Bronchial epithelial cell (primary cell): ENCODE measurements around the gene PCCA. TPM values are rescaled to one million over a fixed set of nuclear protein-coding genes. Genes with fewer than 3 reads are reported as not detected.

Source experiments
- DNase-seq: peaks from one replicate; pipeline ENCODE4 v3.0.0-alpha.2; 2010; ENCODE audit warnings: low read depth
- FAIRE-seq: peaks from 2 replicates; lab custom pipeline; 2011; peaks lifted over from hg19 to GRCh38; lab: Jason Lieb, UNC
- H3K27me3 ChIP-seq: 2 replicates; pipeline ENCODE4 v1.5.1; 2011; ENCODE audit warnings: low read length; ENCODE audit not compliant: control insufficient read depth, insufficient read depth
- H3K36me3 ChIP-seq: 2 replicates; pipeline ENCODE4 v1.5.1; 2011; ENCODE audit warnings: low read length; ENCODE audit not compliant: control insufficient read depth, insufficient read depth
- H3K4me3 ChIP-seq: 2 replicates; pipeline ENCODE4 v1.5.1; 2011; ENCODE audit warnings: mild to moderate bottlenecking, low read depth, low read length, control low read depth
- CTCF ChIP-seq: IDR thresholded peaks from 2 replicates; pipeline ENCODE4 v1.5.1; 2011; ENCODE audit warnings: mild to moderate bottlenecking, moderate library complexity, low read length, control low read depth, inconsistent platforms; ENCODE audit not compliant: insufficient read depth, severe bottlenecking
- total RNA-seq: library from RNA; depleted of rRNA; stranded (reverse); fragments of >200 nt; gene quantifications from 2 replicates; pipeline ENCODE4 v1.2.1, GENCODE V29; 2014

The PCCA gene
- total RNA-seq, 1 donor from 2014 or later, result 27.1 TPM

DNA sequence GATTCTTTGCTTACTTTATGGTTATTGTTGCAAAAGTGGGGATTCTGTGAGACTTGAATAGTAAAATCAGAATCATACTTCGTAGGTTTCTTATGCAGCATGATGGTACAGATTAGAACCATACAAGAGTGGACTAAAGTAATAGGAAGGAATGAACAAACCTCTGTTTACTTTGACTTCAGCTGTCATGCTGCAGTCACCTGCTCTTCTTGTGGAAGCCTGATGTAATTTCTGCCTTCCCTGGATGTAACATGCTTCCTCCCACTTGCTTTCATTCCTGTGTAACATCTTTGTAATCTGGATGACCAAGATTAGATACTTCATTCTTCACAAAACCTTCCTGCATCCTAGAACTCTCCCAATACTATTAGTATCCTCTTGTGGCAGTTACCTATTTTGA is 235.0 kb downstream of the PCCA start:
- DNase-seq, result peak; percentile 5
- H3K36me3 ChIP-seq, result no peaks in the 10 kb centered on the region
- H3K27me3 ChIP-seq, result no peaks in the 10 kb centered on the region
- no peak for TF ChIP-seq CTCF
- no peak for FAIRE-seq
- H3K4me3 ChIP-seq, result no peak overlapping the region

- H3K27me3 ChIP-seq, result no peaks in the 10 kb centered on the region
- DNase-seq (peak; percentile 5), FAIRE-seq (no peak)
- TF ChIP-seq CTCF, result no peak
- no peaks in the 10 kb centered on the region for H3K36me3 ChIP-seq
- no peak overlapping the region for H3K4me3 ChIP-seq
Observed at GRCh38 chr13:100330662-100331061, 241.8 kb downstream of the PCCA start.

- no peak overlapping the region for H3K4me3 ChIP-seq
- FAIRE-seq, result no peak
- TF ChIP-seq CTCF, result no peak
- no peaks in the 10 kb centered on the region for H3K27me3 ChIP-seq
- H3K36me3 ChIP-seq, result no peaks in the 10 kb centered on the region
- DNase-seq, result no peak
Observed at GRCh38 chr13:100333141-100333540, 244.2 kb downstream of the PCCA start.

- no peak for TF ChIP-seq CTCF
- Histone ChIP-seq H3K27me3 (no peaks in the 10 kb centered on the region), H3K4me3 (no peak overlapping the region), H3K36me3 (no peaks in the 10 kb centered on the region)
- no peak for FAIRE-seq
- DNase-seq, result no peak
Observed at GRCh38 chr13:100334214-100334613, 245.3 kb downstream of the PCCA start.

- peak; percentile 7 for FAIRE-seq
- Histone ChIP-seq H3K36me3 (no peaks in the 10 kb centered on the region), H3K4me3 (no peak overlapping the region), H3K27me3 (no peaks in the 10 kb centered on the region)
- no peak for TF ChIP-seq CTCF
- DNase-seq, result no peak
Observed at GRCh38 chr13:100336795-100337516, 248.1 kb downstream of the PCCA start.

DNA sequence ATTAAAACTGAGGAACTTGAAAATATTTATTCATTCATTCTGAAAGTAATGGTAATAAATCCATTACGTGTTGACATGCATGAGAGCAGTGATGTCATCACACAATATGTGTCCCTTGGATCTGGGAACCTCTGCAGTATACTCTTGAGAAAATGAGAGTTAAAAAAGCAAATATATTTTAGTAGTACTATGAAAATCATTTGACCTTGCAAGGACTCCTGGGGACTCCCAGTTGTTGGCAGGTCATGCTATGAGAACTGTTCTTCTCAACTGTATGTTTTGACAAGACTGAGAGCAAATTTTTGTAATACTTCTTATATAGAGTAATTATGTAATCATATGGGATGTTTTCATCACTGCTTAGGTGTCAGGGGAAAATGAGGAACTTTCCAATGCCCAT is 249.4 kb downstream of the PCCA start:
- no peaks in the 10 kb centered on the region for H3K27me3 ChIP-seq
- H3K36me3 ChIP-seq, result no peaks in the 10 kb centered on the region
- TF ChIP-seq CTCF, result no peak
- no peak for DNase-seq
- H3K4me3 ChIP-seq, result no peak overlapping the region
- no peak for FAIRE-seq
